GM23338 (cell line): ENCODE results near the gene CES4A. TPM values are rescaled to one million over a fixed set of nuclear protein-coding genes. Genes with fewer than 3 reads are reported as not detected.

Experiments used
- ATAC-seq: fragments of 200-7000 bp; cut with Tn5 transposase; 3 replicates; pipeline ENCODE4 v1.9.1; 2020
- DNase-seq: peaks from one replicate; pipeline ENCODE4 v3.0.0-alpha.2; 2015; ENCODE audit warnings: low spot score
- H2AFZ ChIP-seq: fragments of 200-600 bp; sonication (generic); 2 replicates; pipeline ENCODE4 v1.8.0; 2016; ENCODE audit warnings: antibody characterized with exemption, mild to moderate bottlenecking, moderate library complexity
- H3F3A ChIP-seq: fragments of 200-600 bp; sonication (generic); replicated peaks from 2 replicates; pipeline ENCODE4 v1.8.0; 2017; ENCODE audit warnings: antibody characterized with exemption, mixed run types, low read depth
- H3K27ac ChIP-seq: fragments of 200-600 bp; sonication (generic); 2 replicates; pipeline ENCODE4 v1.6.1; 2016; ENCODE audit warnings: low read depth
- H3K27me3 ChIP-seq: fragments of 200-600 bp; sonication (generic); 2 replicates; pipeline ENCODE4 v1.8.0; 2016; ENCODE audit warnings: mild to moderate bottlenecking, mixed run types, moderate library complexity; ENCODE audit not compliant: insufficient read depth
- H3K36me3 ChIP-seq: fragments of 200-600 bp; sonication (generic); 2 replicates; pipeline ENCODE4 v1.8.0; 2016; ENCODE audit warnings: mild to moderate bottlenecking; ENCODE audit not compliant: insufficient read depth
- H3K4me1 ChIP-seq: fragments of 200-600 bp; sonication (generic); 2 replicates; pipeline ENCODE4 v1.8.0; 2016; ENCODE audit warnings: mild to moderate bottlenecking, moderate library complexity; ENCODE audit not compliant: insufficient read depth
- H3K4me2 ChIP-seq: fragments of 200-600 bp; sonication (generic); 2 replicates; pipeline ENCODE4 v1.7.1; 2017; ENCODE audit warnings: mixed run types
- H3K4me3 ChIP-seq: fragments of 200-600 bp; sonication (generic); 2 replicates; pipeline ENCODE4 v1.6.1; 2016; ENCODE audit warnings: mixed run types
- H3K79me2 ChIP-seq: fragments of 200-600 bp; sonication (generic); replicated peaks from 2 replicates; pipeline ENCODE4 v1.8.0; 2017; ENCODE audit warnings: mild to moderate bottlenecking; ENCODE audit not compliant: insufficient read depth
- H3K9me2 ChIP-seq: fragments of 200-600 bp; sonication (generic); 2 replicates; pipeline ENCODE4 v1.8.0; 2017; ENCODE audit not compliant: insufficient read depth
- H4K20me1 ChIP-seq: fragments of 200-600 bp; sonication (generic); replicated peaks from 2 replicates; pipeline ENCODE4 v1.8.0; 2017; ENCODE audit warnings: mild to moderate bottlenecking; ENCODE audit not compliant: insufficient read depth
- H3K27ac Mint-ChIP-seq: 2 replicates; pipeline ENCODE4 v1.8.0; 2020; ENCODE audit warnings: inconsistent platforms, mild to moderate bottlenecking, moderate library complexity, mixed read lengths
- H3K27me3 Mint-ChIP-seq: 3 replicates; pipeline ENCODE4 v1.8.0; 2022; ENCODE audit warnings: low read depth, mild to moderate bottlenecking, moderate library complexity, mixed read lengths, inconsistent platforms; ENCODE audit not compliant: insufficient read depth, poor library complexity
- H3K36me3 Mint-ChIP-seq: 3 replicates; pipeline ENCODE4 v1.8.0; 2021; ENCODE audit warnings: low read depth, mild to moderate bottlenecking, inconsistent platforms, moderate library complexity, mixed read lengths
- H3K4me1 Mint-ChIP-seq: 3 replicates; pipeline ENCODE4 v1.8.0; 2020; ENCODE audit warnings: mild to moderate bottlenecking, inconsistent platforms, mixed read lengths
- H3K4me3 Mint-ChIP-seq: 3 replicates; pipeline ENCODE4 v1.8.0; 2021; ENCODE audit warnings: moderate library complexity, mild to moderate bottlenecking, inconsistent platforms, mixed read lengths
- H3K9me3 Mint-ChIP-seq: 3 replicates; pipeline ENCODE4 v1.8.0; 2020; ENCODE audit warnings: moderate library complexity, mild to moderate bottlenecking, inconsistent platforms, mixed read lengths
- CREB1 ChIP-seq: fragments of 250-450 bp; sonication (Bioruptor Pico); IDR thresholded peaks from 2 replicates; pipeline ENCODE4 v1.5.0; 2020; ENCODE audit warnings: low read depth, mild to moderate bottlenecking, moderate library complexity
- CTCF ChIP-seq, 2 experiments: fragments of 200-600 bp in 1 of 2; sonication (generic) in 1 of 2; conservative IDR thresholded peaks; 2 replicates each; pipeline versions ENCODE4 v1.5.1 to v1.6.1; 2016 to 2017; ENCODE audit warnings: antibody characterized with exemption in 2 of 2, low read depth in 2 of 2, mild to moderate bottlenecking in 2 of 2, moderate library complexity in 1 of 2
- ETS1 ChIP-seq: IDR thresholded peaks from 2 replicates; pipeline ENCODE4 v1.6.1; 2016; ENCODE audit warnings: antibody characterized with exemption
- EZH2 ChIP-seq: fragments of 200-600 bp; sonication (generic); IDR thresholded peaks from one replicate; pipeline ENCODE4 v1.8.0; 2017; ENCODE audit warnings: antibody characterized with exemption, mild to moderate bottlenecking, low read depth; ENCODE audit not compliant: unreplicated experiment
- EZH2phosphoT487 ChIP-seq: fragments of 200-600 bp; sonication (generic); IDR thresholded peaks from one replicate; pipeline ENCODE4 v1.8.1; 2018; ENCODE audit warnings: antibody characterized with exemption; ENCODE audit not compliant: unreplicated experiment
- JUNB ChIP-seq: IDR thresholded peaks from one replicate; pipeline ENCODE4 v1.6.1; 2016; ENCODE audit warnings: antibody characterized with exemption; ENCODE audit not compliant: unreplicated experiment
- NANOG ChIP-seq: IDR thresholded peaks from 2 replicates; pipeline ENCODE4 v1.6.1; 2016; ENCODE audit warnings: antibody characterized with exemption, borderline replicate concordance
- POLR2AphosphoS5 ChIP-seq: IDR thresholded peaks from 2 replicates; pipeline ENCODE4 v1.6.1; 2016; ENCODE audit warnings: antibody characterized with exemption, low read depth
- STAT1 ChIP-seq: IDR thresholded peaks from one replicate; pipeline ENCODE4 v1.6.1; 2016; ENCODE audit warnings: antibody characterized with exemption; ENCODE audit not compliant: unreplicated experiment
- ZNF331 ChIP-seq: fragments of 250-450 bp; sonication (Bioruptor Pico); IDR thresholded peaks from 2 replicates; pipeline ENCODE4 v1.5.0; 2020; ENCODE audit warnings: low read depth, mild to moderate bottlenecking, moderate library complexity
- polyA plus RNA-seq: library from polyadenylated mRNA; unstranded; fragments of >200 nt; fragmentation: Nextera tagmentation; extraction: Ambion mirVana; gene quantifications from 2 replicates; pipeline ENCODE4 v1.2.1, GENCODE V29; 2016
- total RNA-seq: library from RNA; depleted of rRNA; stranded (reverse); fragments of >200 nt; shearing (Covaris generic); gene quantifications from 2 replicates; pipeline ENCODE4 v1.2.3, GENCODE V29; 2014
- TF ChIP-seq, protein P1 (sequence below): IDR thresholded peaks from one replicate; pipeline ENCODE4 v1.6.1; 2018; ENCODE audit warnings: antibody characterized with exemption; ENCODE audit not compliant: unreplicated experiment

The CES4A gene
- total and polyA plus RNA-seq, 2 experiments from 2014 or later = 0.10 to 0.42 TPM

GRCh38 chr16:66939366-66939765 lies 49.0 kb upstream of the CES4A start:
- TF ChIP-seq, protein P1, sequence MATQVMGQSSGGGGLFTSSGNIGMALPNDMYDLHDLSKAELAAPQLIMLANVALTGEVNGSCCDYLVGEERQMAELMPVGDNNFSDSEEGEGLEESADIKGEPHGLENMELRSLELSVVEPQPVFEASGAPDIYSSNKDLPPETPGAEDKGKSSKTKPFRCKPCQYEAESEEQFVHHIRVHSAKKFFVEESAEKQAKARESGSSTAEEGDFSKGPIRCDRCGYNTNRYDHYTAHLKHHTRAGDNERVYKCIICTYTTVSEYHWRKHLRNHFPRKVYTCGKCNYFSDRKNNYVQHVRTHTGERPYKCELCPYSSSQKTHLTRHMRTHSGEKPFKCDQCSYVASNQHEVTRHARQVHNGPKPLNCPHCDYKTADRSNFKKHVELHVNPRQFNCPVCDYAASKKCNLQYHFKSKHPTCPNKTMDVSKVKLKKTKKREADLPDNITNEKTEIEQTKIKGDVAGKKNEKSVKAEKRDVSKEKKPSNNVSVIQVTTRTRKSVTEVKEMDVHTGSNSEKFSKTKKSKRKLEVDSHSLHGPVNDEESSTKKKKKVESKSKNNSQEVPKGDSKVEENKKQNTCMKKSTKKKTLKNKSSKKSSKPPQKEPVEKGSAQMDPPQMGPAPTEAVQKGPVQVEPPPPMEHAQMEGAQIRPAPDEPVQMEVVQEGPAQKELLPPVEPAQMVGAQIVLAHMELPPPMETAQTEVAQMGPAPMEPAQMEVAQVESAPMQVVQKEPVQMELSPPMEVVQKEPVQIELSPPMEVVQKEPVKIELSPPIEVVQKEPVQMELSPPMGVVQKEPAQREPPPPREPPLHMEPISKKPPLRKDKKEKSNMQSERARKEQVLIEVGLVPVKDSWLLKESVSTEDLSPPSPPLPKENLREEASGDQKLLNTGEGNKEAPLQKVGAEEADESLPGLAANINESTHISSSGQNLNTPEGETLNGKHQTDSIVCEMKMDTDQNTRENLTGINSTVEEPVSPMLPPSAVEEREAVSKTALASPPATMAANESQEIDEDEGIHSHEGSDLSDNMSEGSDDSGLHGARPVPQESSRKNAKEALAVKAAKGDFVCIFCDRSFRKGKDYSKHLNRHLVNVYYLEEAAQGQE = no peak
- no peak overlapping the region for H3K4me3 Mint-ChIP-seq
- no peak overlapping the region for H3K27ac Mint-ChIP-seq
- peaks cover 19% of the 10 kb centered on the region for H3K36me3 Mint-ChIP-seq
- Histone ChIP-seq H3F3A (no peaks in the 10 kb centered on the region), H3K79me2 (no peaks in the 10 kb centered on the region), H3K4me3 (no peak overlapping the region), H4K20me1 (peaks cover 10% of the 10 kb centered on the region), H3K9me2 (no peaks in the 10 kb centered on the region), H3K27ac (no peak overlapping the region), H2AFZ (no peak overlapping the region), H3K36me3 (no peaks in the 10 kb centered on the region), H3K27me3 (peaks cover 20% of the 10 kb centered on the region), H3K4me1 (no peaks in the 10 kb centered on the region), H3K4me2 (no peak overlapping the region)
- H3K27me3 Mint-ChIP-seq = peaks cover 22% of the 10 kb centered on the region
- DNase-seq = no peak
- H3K9me3 Mint-ChIP-seq = no peaks in the 10 kb centered on the region
- peaks cover 4% of the 10 kb centered on the region; the same call in 1 of the 3 replicates for H3K4me1 Mint-ChIP-seq
- ATAC-seq = no peak

DNA sequence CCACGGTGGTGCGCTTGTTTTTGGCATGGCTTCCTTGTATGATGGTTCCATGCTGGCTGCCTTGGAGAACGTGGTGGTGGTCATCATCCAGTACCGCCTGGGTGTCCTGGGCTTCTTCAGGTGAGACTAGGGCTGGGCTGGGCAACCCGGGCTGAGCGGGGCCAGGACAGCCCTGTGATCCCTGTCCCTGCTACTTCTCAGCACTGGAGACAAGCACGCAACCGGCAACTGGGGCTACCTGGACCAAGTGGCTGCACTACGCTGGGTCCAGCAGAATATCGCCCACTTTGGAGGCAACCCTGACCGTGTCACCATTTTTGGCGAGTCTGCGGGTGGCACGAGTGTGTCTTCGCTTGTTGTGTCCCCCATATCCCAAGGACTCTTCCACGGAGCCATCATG lies 48.2 kb upstream of the CES4A start:
- H3K36me3 ChIP-seq = no peaks in the 10 kb centered on the region

More for the DNA sequence above, 48.2 kb upstream of the CES4A start:
- H4K20me1 ChIP-seq = peaks cover 10% of the 10 kb centered on the region
- H3K4me3 ChIP-seq = no peak overlapping the region
- no peaks in the 10 kb centered on the region for H3K4me1 ChIP-seq
- H3K79me2 ChIP-seq = no peaks in the 10 kb centered on the region
- Mint-ChIP-seq H3K9me3 (no peaks in the 10 kb centered on the region), H3K4me3 (no peak overlapping the region), H3K4me1 (peaks cover 2% of the 10 kb centered on the region; the same call in 1 of the 3 replicates), H3K27me3 (peaks cover 16% of the 10 kb centered on the region), H3K27ac (no peak overlapping the region), H3K36me3 (peaks cover 19% of the 10 kb centered on the region)
- ATAC-seq (no peak), DNase-seq (no peak)
- no peak overlapping the region for H3K27ac ChIP-seq
- H3K4me2 ChIP-seq = no peak overlapping the region
- TF ChIP-seq EZH2phosphoT487 (no peak), CREB1 (CRISPR knock-in tag) (no peak), JUNB (no peak), ETS1 (no peak), EZH2 (no peak), POLR2AphosphoS5 (no peak), STAT1 (no peak), NANOG (no peak), CTCF (conservative IDR thresholded peaks at IDR 0.05; ENCODE audit: low read depth in 2 of 2) (no peak), ZNF331 (CRISPR knock-in tag) (no peak)
- H3K9me2 ChIP-seq = no peaks in the 10 kb centered on the region
- H3K27me3 ChIP-seq = peaks cover 12% of the 10 kb centered on the region
- H3F3A ChIP-seq = no peaks in the 10 kb centered on the region
- H2AFZ ChIP-seq = no peak overlapping the region
